ENCODE data around the gene C2CD4A. TPM values are rescaled to one million over a fixed set of nuclear protein-coding genes. Genes with fewer than 3 reads are reported as not detected.
A peak's percentile ranks its signal among the peaks of the same experiment; 100 is the strongest.

Gene C2CD4A
- polyA plus RNA-seq (2011; rRNA removed), result not detected in 2 replicates
- polyA minus RNA-seq (2011; rRNA and poly(A)+ RNA removed), result not detected in 2 replicates

GRCh38 chr15:62066663-62067447 lies at the start of gene C2CD4A:
Gene C2CD4A (plus strand): TSS chr15:62066977. CDS start chr15:62067614, 637 bp downstream.
- DNase-seq (ENCODE audit: low read depth, low spot score), result no peak
- H3K27ac ChIP-seq (ENCODE audit: low read depth, low read length), result no peak within 1 kb of the TSS
- H3K27me3 ChIP-seq (ENCODE audit: control insufficient read depth, insufficient read depth, low read length), result peaks cover 32% of the 10 kb centered on the region
- TF ChIP-seq CTCF (IDR thresholded peaks at IDR 0.05; ENCODE audit: low read depth, low read length), result peak; percentile 30
- CTCF ChIA-PET, result interaction anchor here (1.0 to 1.9 kb wide), 3 partner anchors 8 to 240 kb away, joined by 3 to 6 read pairs (median 5); no protein-coding TSS in a partner anchor
- no peaks in the 10 kb centered on the region; the same call in 1 of the 2 replicates for H3K9me3 ChIP-seq (ENCODE audit: control insufficient read depth, insufficient read depth, low read length)
- H3K4me3 ChIP-seq (ENCODE audit: low read depth, low read length), result peak within 1 kb of the TSS; percentile 38
- POLR2A ChIA-PET, result interaction anchor here (0.6 kb wide), 1 partner anchor 1568 kb away, joined by 4 read pairs; no protein-coding TSS in a partner anchor

GRCh38 chr15:62020576-62021160 lies 46.1 kb upstream of the C2CD4A start:
- DNase-seq (ENCODE audit: low read depth, low spot score), result no peak
- ChIA-PET CTCF (no interaction called here), POLR2A (no interaction called here)
- no peak for TF ChIP-seq CTCF (IDR thresholded peaks at IDR 0.05; ENCODE audit: low read depth, low read length)
- H3K4me3 ChIP-seq (ENCODE audit: low read depth, low read length), result no peak overlapping the region
- no peak overlapping the region for H3K27ac ChIP-seq (ENCODE audit: low read depth, low read length)
- no peaks in the 10 kb centered on the region for H3K9me3 ChIP-seq (ENCODE audit: control insufficient read depth, insufficient read depth, low read length)
- H3K27me3 ChIP-seq (ENCODE audit: control insufficient read depth, insufficient read depth, low read length), result no peaks in the 10 kb centered on the region

- POLR2A ChIA-PET, result no interaction called here
Observed at GRCh38 chr15:62021991-62022600, 44.7 kb upstream of the C2CD4A start.

GRCh38 chr15:62026487-62027262 lies 40.1 kb upstream of the C2CD4A start:
- Histone ChIP-seq H3K9me3 (ENCODE audit: control insufficient read depth, insufficient read depth, low read length) (no peaks in the 10 kb centered on the region), H3K4me3 (ENCODE audit: low read depth, low read length) (no peak overlapping the region), H3K27me3 (ENCODE audit: control insufficient read depth, insufficient read depth, low read length) (no peaks in the 10 kb centered on the region), H3K27ac (ENCODE audit: low read depth, low read length) (no peak overlapping the region)
- ChIA-PET CTCF (interaction anchor here (1.3 to 1.4 kb wide), 3 partner anchors 34 to 281 kb away, joined by 3 to 4 read pairs (median 3); partner anchors contain the start of gene VPS13C), POLR2A (no interaction called here)
- TF ChIP-seq CTCF (IDR thresholded peaks at IDR 0.05; ENCODE audit: low read depth, low read length), result no peak
- no peak for DNase-seq (ENCODE audit: low read depth, low spot score)

More at GRCh38 chr15:62021991-62022600, 44.7 kb upstream of the C2CD4A start:
- no peak for DNase-seq (ENCODE audit: low read depth, low spot score)
- Histone ChIP-seq H3K9me3 (ENCODE audit: control insufficient read depth, insufficient read depth, low read length) (no peaks in the 10 kb centered on the region), H3K4me3 (ENCODE audit: low read depth, low read length) (no peak overlapping the region), H3K27me3 (ENCODE audit: control insufficient read depth, insufficient read depth, low read length) (no peaks in the 10 kb centered on the region), H3K27ac (ENCODE audit: low read depth, low read length) (no peak overlapping the region)
- CTCF ChIA-PET, result interaction anchor here (1.0 kb wide), 1 partner anchor 188 kb away, joined by 4 read pairs; no protein-coding TSS in a partner anchor
- peak; percentile 37 for TF ChIP-seq CTCF (IDR thresholded peaks at IDR 0.05; ENCODE audit: low read depth, low read length)
